HEK293 (cell line): ENCODE data around the gene UBASH3B.

Source experiments
- EGR2 ChIP-seq: fragments of 450-650 bp; formaldehyde crosslinking; IDR thresholded peaks from 2 replicates; pipeline ENCODE4 v1.5.1; 2016; ENCODE audit warnings: low read depth, missing biosample characterization, missing genetic modification characterization
- FEZF1 ChIP-seq: fragments of 450-650 bp; formaldehyde crosslinking; IDR thresholded peaks from 2 replicates; pipeline ENCODE4 v1.5.1; 2016; ENCODE audit warnings: missing biosample characterization, missing genetic modification characterization
- GLIS1 ChIP-seq: fragments of 450-650 bp; formaldehyde crosslinking; IDR thresholded peaks from 2 replicates; pipeline ENCODE4 v1.5.1; 2016; ENCODE audit warnings: missing biosample characterization, missing genetic modification characterization
- RBAK ChIP-seq: fragments of 450-650 bp; formaldehyde crosslinking; IDR thresholded peaks from 2 replicates; pipeline ENCODE4 v1.5.1; 2016; ENCODE audit warnings: missing biosample characterization, missing genetic modification characterization
- SP7 ChIP-seq: fragments of 450-650 bp; formaldehyde crosslinking; IDR thresholded peaks from 2 replicates; pipeline ENCODE4 v1.5.1; 2016; ENCODE audit warnings: missing biosample characterization, missing genetic modification characterization
- YY1 ChIP-seq: fragments of 450-650 bp; formaldehyde crosslinking; IDR thresholded peaks from 2 replicates; pipeline ENCODE4 v1.5.1; 2018; ENCODE audit warnings: missing biosample characterization, missing genetic modification characterization
- YY2 ChIP-seq: fragments of 450-650 bp; formaldehyde crosslinking; IDR thresholded peaks from 2 replicates; pipeline ENCODE4 v1.5.1; 2016; ENCODE audit warnings: missing biosample characterization, missing genetic modification characterization
- ZBTB20 ChIP-seq: fragments of 450-650 bp; formaldehyde crosslinking; IDR thresholded peaks from 2 replicates; pipeline ENCODE4 v1.5.1; 2016; ENCODE audit warnings: missing biosample characterization, missing genetic modification characterization
- ZBTB7A ChIP-seq: fragments of 450-650 bp; formaldehyde crosslinking; IDR thresholded peaks from 2 replicates; pipeline ENCODE4 v1.5.1; 2016; ENCODE audit warnings: low read depth, missing biosample characterization, missing genetic modification characterization
- ZFP37 ChIP-seq: fragments of 450-650 bp; formaldehyde crosslinking; IDR thresholded peaks from 2 replicates; pipeline ENCODE4 v1.5.1; 2016; ENCODE audit warnings: missing biosample characterization, missing genetic modification characterization
- ZNF155 ChIP-seq: fragments of 450-650 bp; formaldehyde crosslinking; IDR thresholded peaks from 2 replicates; pipeline ENCODE4 v1.5.1; 2016; ENCODE audit warnings: missing biosample characterization, missing genetic modification characterization
- ZNF184 ChIP-seq: fragments of 450-650 bp; IDR thresholded peaks from 2 replicates; pipeline ENCODE4 v1.5.1; 2018; ENCODE audit warnings: missing biosample characterization, mild to moderate bottlenecking, missing genetic modification characterization
- ZNF2 ChIP-seq: fragments of 450-650 bp; formaldehyde crosslinking; IDR thresholded peaks from 2 replicates; pipeline ENCODE4 v1.5.1; 2016; ENCODE audit warnings: missing biosample characterization, missing genetic modification characterization
- ZNF221 ChIP-seq: fragments of 450-650 bp; formaldehyde crosslinking; IDR thresholded peaks from 2 replicates; pipeline ENCODE4 v1.5.1; 2017; ENCODE audit warnings: missing biosample characterization, missing genetic modification characterization, borderline replicate concordance
- ZNF239 ChIP-seq: fragments of 450-650 bp; formaldehyde crosslinking; IDR thresholded peaks from 2 replicates; pipeline ENCODE4 v1.5.1; 2016; ENCODE audit warnings: missing biosample characterization, missing genetic modification characterization
- ZNF266 ChIP-seq: fragments of 450-650 bp; formaldehyde crosslinking; IDR thresholded peaks from 2 replicates; pipeline ENCODE4 v1.5.1; 2016; ENCODE audit warnings: missing biosample characterization, missing genetic modification characterization, low read depth
- ZNF274 ChIP-seq, 2 experiments: fragments of 200-500 bp in 1 of 2; fragments of 450-650 bp in 1 of 2; sonication (Bioruptor generic) in 1 of 2; formaldehyde crosslinking in 1 of 2; IDR thresholded peaks; 2 replicates each; pipeline versions ENCODE4 v1.5.1 to v1.6.1; 2014 to 2016; ENCODE audit warnings: borderline replicate concordance in 1 of 2, inconsistent platforms in 1 of 2, low read length in 1 of 2, missing biosample characterization in 1 of 2, missing genetic modification characterization in 1 of 2
- ZNF292 ChIP-seq: fragments of 450-650 bp; formaldehyde crosslinking; IDR thresholded peaks from 2 replicates; pipeline ENCODE4 v1.5.1; 2016; ENCODE audit warnings: low read depth, missing biosample characterization, missing genetic modification characterization, borderline replicate concordance
- ZNF366 ChIP-seq: fragments of 450-650 bp; formaldehyde crosslinking; conservative IDR thresholded peaks from 2 replicates; pipeline ENCODE4 v1.5.1; 2016; ENCODE audit warnings: missing biosample characterization, missing genetic modification characterization
- ZNF423 ChIP-seq: fragments of 450-650 bp; formaldehyde crosslinking; IDR thresholded peaks from 2 replicates; pipeline ENCODE4 v1.5.1; 2016; ENCODE audit warnings: missing biosample characterization, missing genetic modification characterization
- ZNF426 ChIP-seq: fragments of 450-650 bp; formaldehyde crosslinking; IDR thresholded peaks from 2 replicates; pipeline ENCODE4 v1.5.1; 2017; ENCODE audit warnings: missing biosample characterization, missing genetic modification characterization, mild to moderate bottlenecking, inconsistent platforms, moderate library complexity
- ZNF529 ChIP-seq: fragments of 450-650 bp; formaldehyde crosslinking; IDR thresholded peaks from 2 replicates; pipeline ENCODE4 v1.5.1; 2017; ENCODE audit warnings: missing genetic modification characterization, missing biosample characterization; ENCODE audit not compliant: insufficient replicate concordance
- ZNF571 ChIP-seq: fragments of 450-650 bp; formaldehyde crosslinking; IDR thresholded peaks from 2 replicates; pipeline ENCODE4 v1.5.0; 2017; ENCODE audit warnings: missing biosample characterization, missing genetic modification characterization
- ZNF596 ChIP-seq: fragments of 450-650 bp; IDR thresholded peaks from 2 replicates; pipeline ENCODE4 v1.5.0; 2018; ENCODE audit warnings: missing biosample characterization, mild to moderate bottlenecking, missing genetic modification characterization, moderate library complexity
- ZNF600 ChIP-seq: fragments of 450-650 bp; formaldehyde crosslinking; IDR thresholded peaks from 2 replicates; pipeline ENCODE4 v1.5.1; 2016; ENCODE audit warnings: missing biosample characterization, missing genetic modification characterization
- ZNF621 ChIP-seq: fragments of 450-650 bp; formaldehyde crosslinking; IDR thresholded peaks from 2 replicates; pipeline ENCODE4 v1.5.1; 2017; ENCODE audit warnings: missing biosample characterization, missing genetic modification characterization
- ZNF623 ChIP-seq: fragments of 450-650 bp; formaldehyde crosslinking; IDR thresholded peaks from 2 replicates; pipeline ENCODE4 v1.5.1; 2016; ENCODE audit warnings: missing biosample characterization, missing genetic modification characterization
- ZNF660 ChIP-seq: fragments of 450-650 bp; IDR thresholded peaks from 2 replicates; pipeline ENCODE4 v1.5.1; 2018; ENCODE audit warnings: missing biosample characterization, mild to moderate bottlenecking, missing genetic modification characterization
- ZNF707 ChIP-seq: fragments of 450-650 bp; formaldehyde crosslinking; IDR thresholded peaks from 2 replicates; pipeline ENCODE4 v1.5.1; 2016; ENCODE audit warnings: missing biosample characterization, missing genetic modification characterization
- ZNF747 ChIP-seq: fragments of 450-650 bp; formaldehyde crosslinking; IDR thresholded peaks from 2 replicates; pipeline ENCODE4 v1.5.1; 2016; ENCODE audit warnings: missing biosample characterization, missing genetic modification characterization
- ZNF768 ChIP-seq: fragments of 450-650 bp; formaldehyde crosslinking; IDR thresholded peaks from 2 replicates; pipeline ENCODE4 v1.5.1; 2018; ENCODE audit warnings: missing biosample characterization, mild to moderate bottlenecking, missing genetic modification characterization
- ZXDB ChIP-seq: fragments of 450-650 bp; formaldehyde crosslinking; IDR thresholded peaks from 2 replicates; pipeline ENCODE4 v1.5.1; 2016; ENCODE audit warnings: missing biosample characterization, missing genetic modification characterization
- TF ChIP-seq, protein P1 (sequence below): sonication (generic); formaldehyde crosslinking; IDR thresholded peaks from 2 replicates; pipeline ENCODE4 v1.8.1; 2022; ENCODE audit warnings: mild to moderate bottlenecking, moderate library complexity, missing genetic modification reagents
- TF ChIP-seq, protein P2 (sequence below): fragments of 450-650 bp; formaldehyde crosslinking; IDR thresholded peaks from 2 replicates; pipeline ENCODE4 v1.5.1; 2016; ENCODE audit warnings: missing biosample characterization, missing genetic modification characterization
- TF ChIP-seq, protein P3 (sequence below): fragments of 450-650 bp; formaldehyde crosslinking; IDR thresholded peaks from 2 replicates; pipeline ENCODE4 v1.5.1; 2016; ENCODE audit warnings: missing biosample characterization, missing genetic modification characterization
- TF ChIP-seq, protein P4 (sequence below): fragments of 450-650 bp; formaldehyde crosslinking; IDR thresholded peaks from 2 replicates; pipeline ENCODE4 v1.5.0; 2017; ENCODE audit warnings: missing biosample characterization, missing genetic modification characterization, borderline replicate concordance

Gene UBASH3B

DNA sequence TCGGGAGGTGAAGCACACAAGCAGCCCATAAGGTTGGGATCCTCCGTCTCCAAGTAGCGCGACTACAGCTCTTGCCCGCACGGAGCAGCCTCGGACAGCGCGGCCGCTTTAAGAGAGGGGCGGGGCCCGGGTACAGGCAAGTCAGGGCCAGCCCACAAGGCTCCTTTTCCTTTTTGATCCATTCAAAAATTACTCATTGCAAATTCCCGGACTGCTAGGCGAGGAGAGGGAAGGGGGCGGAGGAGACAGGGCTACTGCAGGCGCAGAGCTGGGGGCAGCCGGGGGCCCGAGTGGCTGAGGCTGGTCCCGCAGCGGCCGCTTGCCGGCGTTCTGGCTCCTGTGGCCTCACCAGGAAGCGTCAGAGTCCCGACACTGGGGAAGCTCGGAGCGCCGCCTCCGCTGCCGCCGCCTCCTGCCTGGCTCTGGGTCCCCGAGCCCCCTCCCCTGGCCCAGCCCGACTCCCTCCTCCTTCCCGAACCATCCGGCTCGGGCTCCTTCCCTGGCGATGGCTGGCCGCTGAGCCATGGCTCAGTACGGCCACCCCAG is at the start of gene UBASH3B (continued):
- TF ChIP-seq, protein P1, sequence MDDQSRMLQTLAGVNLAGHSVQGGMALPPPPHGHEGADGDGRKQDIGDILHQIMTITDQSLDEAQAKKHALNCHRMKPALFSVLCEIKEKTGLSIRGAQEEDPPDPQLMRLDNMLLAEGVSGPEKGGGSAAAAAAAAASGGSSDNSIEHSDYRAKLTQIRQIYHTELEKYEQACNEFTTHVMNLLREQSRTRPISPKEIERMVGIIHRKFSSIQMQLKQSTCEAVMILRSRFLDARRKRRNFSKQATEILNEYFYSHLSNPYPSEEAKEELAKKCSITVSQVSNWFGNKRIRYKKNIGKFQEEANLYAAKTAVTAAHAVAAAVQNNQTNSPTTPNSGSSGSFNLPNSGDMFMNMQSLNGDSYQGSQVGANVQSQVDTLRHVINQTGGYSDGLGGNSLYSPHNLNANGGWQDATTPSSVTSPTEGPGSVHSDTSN, result no peak
- TF ChIP-seq, protein P2, sequence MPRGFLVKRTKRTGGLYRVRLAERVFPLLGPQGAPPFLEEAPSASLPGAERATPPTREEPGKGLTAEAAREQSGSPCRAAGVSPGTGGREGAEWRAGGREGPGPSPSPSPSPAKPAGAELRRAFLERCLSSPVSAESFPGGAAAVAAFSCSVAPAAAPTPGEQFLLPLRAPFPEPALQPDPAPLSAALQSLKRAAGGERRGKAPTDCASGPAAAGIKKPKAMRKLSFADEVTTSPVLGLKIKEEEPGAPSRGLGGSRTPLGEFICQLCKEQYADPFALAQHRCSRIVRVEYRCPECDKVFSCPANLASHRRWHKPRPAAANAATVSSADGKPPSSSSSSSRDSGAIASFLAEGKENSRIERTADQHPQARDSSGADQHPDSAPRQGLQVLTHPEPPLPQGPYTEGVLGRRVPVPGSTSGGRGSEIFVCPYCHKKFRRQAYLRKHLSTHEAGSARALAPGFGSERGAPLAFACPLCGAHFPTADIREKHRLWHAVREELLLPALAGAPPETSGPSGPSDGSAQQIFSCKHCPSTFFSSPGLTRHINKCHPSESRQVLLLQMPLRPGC (tag by site-specific recombination), result no peak
- no peak; the same call in 1 of the 2 replicates for TF ChIP-seq ZNF2 (tag by site-specific recombination)
- no peak for TF ChIP-seq ZNF274 (IDR thresholded peaks at IDR 0.05; ENCODE audit: low read length)
- no peak for TF ChIP-seq ZNF274 (tag by site-specific recombination; IDR thresholded peaks at IDR 0.05; ENCODE audit: borderline replicate concordance)
- no peak for TF ChIP-seq ZNF292
- TF ChIP-seq ZNF768 (tag by site-specific recombination), result no peak
- TF ChIP-seq GLIS1, result no peak
- TF ChIP-seq ZBTB20 (tag by site-specific recombination), result peak; percentile 69; the same call in 1 of the 2 replicates
- no peak for TF ChIP-seq ZNF623
- no peak for TF ChIP-seq ZFP37 (tag by site-specific recombination)
- TF ChIP-seq ZNF366, result no peak
- TF ChIP-seq ZNF239, result no peak
- no peak for TF ChIP-seq ZNF184 (tag by site-specific recombination)
- TF ChIP-seq, protein P3, sequence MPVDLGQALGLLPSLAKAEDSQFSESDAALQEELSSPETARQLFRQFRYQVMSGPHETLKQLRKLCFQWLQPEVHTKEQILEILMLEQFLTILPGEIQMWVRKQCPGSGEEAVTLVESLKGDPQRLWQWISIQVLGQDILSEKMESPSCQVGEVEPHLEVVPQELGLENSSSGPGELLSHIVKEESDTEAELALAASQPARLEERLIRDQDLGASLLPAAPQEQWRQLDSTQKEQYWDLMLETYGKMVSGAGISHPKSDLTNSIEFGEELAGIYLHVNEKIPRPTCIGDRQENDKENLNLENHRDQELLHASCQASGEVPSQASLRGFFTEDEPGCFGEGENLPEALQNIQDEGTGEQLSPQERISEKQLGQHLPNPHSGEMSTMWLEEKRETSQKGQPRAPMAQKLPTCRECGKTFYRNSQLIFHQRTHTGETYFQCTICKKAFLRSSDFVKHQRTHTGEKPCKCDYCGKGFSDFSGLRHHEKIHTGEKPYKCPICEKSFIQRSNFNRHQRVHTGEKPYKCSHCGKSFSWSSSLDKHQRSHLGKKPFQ (tag by site-specific recombination), result no peak
- no peak for TF ChIP-seq ZNF571 (tag by site-specific recombination)
- TF ChIP-seq, protein P4, sequence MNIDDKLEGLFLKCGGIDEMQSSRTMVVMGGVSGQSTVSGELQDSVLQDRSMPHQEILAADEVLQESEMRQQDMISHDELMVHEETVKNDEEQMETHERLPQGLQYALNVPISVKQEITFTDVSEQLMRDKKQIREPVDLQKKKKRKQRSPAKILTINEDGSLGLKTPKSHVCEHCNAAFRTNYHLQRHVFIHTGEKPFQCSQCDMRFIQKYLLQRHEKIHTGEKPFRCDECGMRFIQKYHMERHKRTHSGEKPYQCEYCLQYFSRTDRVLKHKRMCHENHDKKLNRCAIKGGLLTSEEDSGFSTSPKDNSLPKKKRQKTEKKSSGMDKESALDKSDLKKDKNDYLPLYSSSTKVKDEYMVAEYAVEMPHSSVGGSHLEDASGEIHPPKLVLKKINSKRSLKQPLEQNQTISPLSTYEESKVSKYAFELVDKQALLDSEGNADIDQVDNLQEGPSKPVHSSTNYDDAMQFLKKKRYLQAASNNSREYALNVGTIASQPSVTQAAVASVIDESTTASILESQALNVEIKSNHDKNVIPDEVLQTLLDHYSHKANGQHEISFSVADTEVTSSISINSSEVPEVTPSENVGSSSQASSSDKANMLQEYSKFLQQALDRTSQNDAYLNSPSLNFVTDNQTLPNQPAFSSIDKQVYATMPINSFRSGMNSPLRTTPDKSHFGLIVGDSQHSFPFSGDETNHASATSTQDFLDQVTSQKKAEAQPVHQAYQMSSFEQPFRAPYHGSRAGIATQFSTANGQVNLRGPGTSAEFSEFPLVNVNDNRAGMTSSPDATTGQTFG (tag by site-specific recombination), result no peak
- TF ChIP-seq ZNF747, result no peak
- TF ChIP-seq ZNF600 (tag by site-specific recombination), result peak; percentile 79
- TF ChIP-seq YY1 (tag by site-specific recombination), result no peak
- no peak for TF ChIP-seq ZNF707 (tag by site-specific recombination)
- no peak for TF ChIP-seq ZNF423 (tag by site-specific recombination)
- no peak for TF ChIP-seq EGR2 (tag by site-specific recombination)
- TF ChIP-seq ZNF660, result 0 out of 2 replicates have a peak, but pooled peaks have one; percentile 19
- TF ChIP-seq ZNF529 (tag by site-specific recombination), result no peak
- TF ChIP-seq ZXDB (tag by site-specific recombination), result peak; percentile 20; the same call in 1 of the 2 replicates
- TF ChIP-seq ZNF221, result no peak
- TF ChIP-seq ZNF426, result no peak
- TF ChIP-seq YY2, result no peak
- TF ChIP-seq SP7, result 0 out of 2 replicates have a peak, but pooled peaks have one; percentile 29
- TF ChIP-seq FEZF1 (tag by site-specific recombination), result no peak
- TF ChIP-seq ZNF596, result no peak
- TF ChIP-seq RBAK (tag by site-specific recombination), result no peak
- TF ChIP-seq ZNF621 (tag by site-specific recombination), result no peak
- no peak for TF ChIP-seq ZBTB7A (tag by site-specific recombination)
- TF ChIP-seq ZNF155 (tag by site-specific recombination), result no peak
- no peak for TF ChIP-seq ZNF266
